ENCODE results near the gene LRRC59.

Gene LRRC59

DNA sequence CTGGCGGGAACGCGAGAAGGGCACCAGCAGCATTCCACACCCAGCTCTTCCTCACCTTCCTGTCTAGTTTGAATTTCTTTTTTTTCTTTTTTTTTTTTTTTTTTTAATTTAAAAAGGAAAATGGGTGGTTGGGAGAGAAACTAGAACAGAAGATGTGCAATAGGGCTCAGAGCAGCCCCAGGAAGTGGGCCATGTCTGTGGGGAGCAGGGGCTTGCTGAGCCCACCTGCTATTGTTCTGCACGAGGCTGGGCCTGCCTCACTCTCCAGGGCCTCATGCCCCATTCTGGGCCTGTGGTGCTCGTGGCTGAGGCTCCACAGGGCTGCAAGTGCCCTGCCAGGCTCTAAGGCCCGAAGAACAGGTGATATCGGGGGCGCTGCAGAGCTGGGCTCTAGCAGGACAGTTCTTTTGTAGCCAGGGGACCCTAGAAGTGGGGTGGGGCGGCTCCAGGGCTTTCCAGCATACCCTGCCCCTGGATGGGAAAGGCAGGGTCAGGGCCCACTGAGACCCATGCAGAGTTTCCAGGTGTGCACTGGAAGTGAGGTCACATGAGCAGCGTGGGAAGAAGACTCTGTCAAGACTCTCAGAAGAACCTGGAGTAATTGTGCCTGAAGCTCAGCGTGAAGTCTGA lies 36.7 kb downstream of the LRRC59 start:
- DNase-seq, result no peak

DNA sequence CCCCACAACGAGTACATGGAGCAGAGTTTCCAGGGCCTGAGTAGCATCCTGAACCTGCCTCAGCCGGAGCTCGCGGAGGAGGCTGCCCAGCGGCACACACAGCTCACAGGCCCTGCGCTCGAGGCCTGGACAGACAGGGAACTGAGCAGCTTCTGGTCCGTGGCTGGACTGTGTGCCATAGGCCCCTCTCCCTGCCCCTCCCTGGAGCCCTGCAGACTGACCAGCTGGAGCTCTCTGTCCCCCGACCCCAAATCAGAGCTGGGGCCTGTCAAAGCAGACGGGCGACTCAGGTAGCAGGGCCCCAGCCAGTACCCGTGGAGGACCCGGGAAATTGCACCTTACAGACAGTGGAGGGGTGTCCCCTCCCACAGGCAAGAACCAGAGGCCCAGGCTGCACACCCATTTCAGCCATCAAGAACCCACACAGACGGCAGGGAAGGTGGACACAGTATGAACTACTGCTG lies 37.3 kb downstream of the LRRC59 start:
- no peak for DNase-seq

DNA sequence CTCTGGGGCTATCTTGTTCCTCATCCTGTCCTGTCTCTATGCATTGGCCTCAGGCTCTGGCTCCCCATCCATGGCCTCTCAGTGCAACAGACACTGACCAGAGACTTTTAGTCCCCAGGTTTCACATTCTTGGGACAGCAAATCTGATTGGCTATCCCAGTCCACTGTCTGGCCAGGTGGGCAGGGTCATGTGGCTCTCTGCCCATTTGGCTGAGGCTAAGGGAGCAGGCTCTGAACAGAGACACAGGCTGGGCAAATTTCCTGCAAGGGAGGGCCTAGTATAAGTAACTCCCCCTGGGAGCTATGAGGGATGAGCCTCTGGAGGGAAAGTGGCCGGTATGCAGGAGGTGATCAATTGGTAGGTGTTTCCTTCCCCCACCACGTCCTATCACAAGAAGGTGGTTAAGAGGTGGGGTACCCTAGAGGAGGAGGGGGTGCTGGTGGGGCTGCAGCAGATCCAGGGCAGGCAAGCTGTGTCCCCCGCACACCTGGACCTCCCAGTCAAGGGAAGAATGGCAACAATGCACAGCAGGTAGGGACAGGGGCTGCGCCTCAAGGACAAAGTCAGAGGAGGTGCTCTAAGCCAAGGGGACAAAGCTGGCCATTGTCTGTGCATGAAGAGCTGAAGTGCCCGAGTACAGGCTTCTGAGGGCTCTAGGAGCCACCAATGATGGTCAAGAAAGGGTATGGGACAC lies 38.2 kb downstream of the LRRC59 start:
- DNase-seq, result no peak

DNA sequence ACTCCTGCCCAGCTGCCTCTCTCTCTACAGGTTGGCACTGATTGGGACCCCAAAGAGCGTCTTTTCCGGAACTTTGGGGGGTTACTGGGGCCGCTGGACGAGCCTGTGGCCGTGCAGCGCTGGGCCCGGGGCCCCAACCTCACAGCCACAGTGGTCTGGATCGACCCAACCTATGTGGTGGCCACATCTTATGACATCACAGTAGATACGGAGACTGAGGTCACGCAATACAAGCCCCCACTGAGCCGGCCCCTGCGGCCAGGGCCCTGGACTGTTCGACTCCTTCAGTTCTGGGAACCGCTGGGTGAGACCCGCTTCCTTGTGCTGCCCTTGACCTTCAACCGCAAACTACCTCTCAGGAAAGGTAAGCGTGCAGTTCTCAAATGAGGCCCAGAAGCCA lies 39.1 kb downstream of the LRRC59 start:
- no peak for DNase-seq

DNA sequence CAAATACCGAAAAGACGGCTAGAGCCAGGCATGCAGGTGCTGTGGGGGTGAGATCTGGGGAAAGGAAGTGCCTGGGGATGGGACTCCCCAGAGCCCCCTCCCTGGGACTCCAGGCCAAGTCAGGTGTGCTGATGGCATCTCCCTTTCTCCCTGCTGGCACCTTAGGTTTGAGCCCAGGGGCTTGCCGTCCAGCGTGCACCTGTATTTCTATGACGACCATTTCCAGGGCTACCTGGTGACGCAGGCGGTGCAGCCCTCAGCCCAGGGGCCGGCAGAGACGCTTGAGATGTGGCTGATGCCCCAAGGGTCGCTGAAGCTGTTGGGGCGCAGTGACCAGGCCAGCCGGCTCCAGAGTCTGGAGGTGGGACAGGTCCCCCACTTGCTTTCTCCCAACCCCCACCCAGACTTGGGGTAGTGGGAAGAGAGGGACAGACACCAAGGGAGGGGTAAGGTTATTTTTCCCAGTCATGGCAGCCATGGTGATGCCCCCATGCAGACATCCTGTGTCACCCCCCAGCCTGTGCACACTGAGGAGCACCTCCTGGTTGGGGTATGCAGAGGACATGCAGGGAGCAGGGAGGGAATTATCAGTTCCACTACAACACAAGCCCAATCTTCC lies 40.3 kb downstream of the LRRC59 start:
- DNase-seq, result no peak

DNA sequence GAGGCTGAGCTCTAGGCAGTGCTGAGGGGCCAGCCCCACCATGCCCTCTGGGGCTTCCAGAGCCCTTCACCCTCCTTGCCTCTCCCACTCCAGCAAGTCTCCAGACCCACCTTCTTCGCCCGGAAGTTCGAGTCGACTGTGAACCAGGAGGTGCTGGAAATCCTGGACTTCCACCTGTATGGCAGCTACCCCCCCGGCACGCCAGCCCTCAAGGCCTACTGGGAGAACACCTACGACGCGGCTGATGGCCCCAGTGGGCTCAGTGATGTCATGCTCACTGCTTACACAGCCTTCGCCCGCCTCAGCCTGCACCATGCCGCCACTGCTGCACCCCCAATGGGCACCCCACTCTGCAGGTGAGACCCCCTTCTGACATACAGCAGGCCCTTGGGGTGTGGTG lies 40.9 kb downstream of the LRRC59 start:
- no peak for DNase-seq

DNA sequence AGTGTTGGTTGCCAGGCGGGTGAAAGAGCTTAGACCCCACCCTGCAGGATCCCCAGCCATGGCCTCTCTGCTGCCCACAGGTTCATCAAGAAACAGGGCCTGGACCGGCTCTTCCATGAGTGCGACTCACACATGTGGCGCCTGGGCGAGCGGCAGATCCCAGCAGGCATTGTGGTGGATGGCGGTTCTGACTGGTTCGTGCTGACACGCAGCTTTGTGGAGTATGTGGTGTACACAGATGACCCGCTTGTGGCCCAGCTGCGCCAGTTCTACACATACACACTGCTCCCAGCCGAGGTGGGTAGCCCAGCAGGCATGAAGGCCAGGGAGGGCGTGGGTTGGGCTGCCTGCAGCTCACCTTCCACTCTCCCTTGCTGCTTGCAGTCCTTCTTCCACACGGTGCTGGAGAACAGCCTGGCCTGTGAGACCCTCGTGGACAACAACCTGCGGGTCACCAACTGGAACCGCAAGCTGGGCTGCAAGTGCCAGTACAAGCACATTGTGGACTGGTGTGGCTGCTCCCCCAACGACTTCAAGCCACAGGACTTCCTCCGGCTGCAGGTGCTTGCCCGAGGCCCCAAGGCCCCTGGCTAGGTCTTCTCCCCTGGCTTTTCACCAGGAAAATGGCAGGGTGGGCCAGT lies 41.5 kb downstream of the LRRC59 start:
- peak; percentile 16 for DNase-seq

DNA sequence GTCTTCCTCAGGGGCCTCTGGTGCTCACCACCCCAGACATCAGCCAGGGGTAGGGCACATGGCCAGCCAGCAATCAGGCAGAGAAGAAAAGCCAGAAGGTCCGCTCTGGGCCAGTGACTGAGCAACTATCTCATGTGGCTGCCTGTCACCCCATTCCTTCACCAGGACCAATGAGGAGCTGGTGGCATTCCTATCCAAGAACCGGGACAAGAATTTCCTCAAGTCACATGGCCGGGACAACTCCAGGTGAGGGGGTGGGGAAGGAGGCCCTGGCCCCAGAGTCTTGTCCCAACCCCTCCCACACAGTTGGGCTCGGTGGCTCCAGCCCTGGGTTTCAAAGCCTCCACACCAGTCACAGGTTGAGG lies 42.0 kb downstream of the LRRC59 start:
- DNase-seq, result peak; percentile 13

DNA sequence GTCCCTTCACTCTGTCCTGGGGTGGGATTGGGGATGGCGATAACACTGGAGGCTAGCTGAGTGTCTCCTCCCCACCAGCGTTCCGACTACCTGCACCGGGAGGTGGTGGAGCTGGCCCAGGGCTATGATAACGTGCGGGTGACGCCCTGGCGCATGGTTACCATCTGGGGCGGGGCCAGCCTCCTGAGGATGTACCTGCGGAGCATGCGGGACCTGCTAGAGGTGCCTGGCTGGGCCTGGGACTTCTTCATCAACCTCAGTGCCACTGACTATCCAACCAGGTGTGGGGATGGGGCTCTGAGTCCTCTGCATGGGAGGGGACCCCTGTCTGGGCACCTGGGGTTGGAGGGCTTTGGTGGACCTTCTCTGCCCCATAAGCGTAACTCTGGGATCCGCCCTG lies 42.5 kb downstream of the LRRC59 start:
- peak; percentile 15 for DNase-seq

DNA sequence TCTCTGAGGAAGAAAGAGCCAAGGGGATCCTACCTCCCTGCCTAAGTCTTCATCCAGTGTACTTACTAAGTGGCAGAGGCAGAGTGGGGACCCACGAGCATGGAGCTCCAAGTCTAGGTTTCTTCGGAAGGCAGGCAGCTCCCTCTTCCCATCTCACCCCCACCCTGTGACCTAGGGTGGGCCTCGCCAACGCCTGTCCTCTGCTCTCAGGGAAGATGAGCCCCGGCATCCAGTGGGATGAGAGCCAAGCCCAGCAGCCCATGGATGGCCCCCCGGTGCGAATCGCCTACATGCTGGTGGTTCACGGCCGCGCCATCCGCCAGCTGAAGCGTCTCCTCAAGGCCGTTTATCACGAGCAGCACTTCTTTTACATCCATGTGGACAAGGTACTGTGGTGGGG lies 43.1 kb downstream of the LRRC59 start:
- no peak for DNase-seq

DNA sequence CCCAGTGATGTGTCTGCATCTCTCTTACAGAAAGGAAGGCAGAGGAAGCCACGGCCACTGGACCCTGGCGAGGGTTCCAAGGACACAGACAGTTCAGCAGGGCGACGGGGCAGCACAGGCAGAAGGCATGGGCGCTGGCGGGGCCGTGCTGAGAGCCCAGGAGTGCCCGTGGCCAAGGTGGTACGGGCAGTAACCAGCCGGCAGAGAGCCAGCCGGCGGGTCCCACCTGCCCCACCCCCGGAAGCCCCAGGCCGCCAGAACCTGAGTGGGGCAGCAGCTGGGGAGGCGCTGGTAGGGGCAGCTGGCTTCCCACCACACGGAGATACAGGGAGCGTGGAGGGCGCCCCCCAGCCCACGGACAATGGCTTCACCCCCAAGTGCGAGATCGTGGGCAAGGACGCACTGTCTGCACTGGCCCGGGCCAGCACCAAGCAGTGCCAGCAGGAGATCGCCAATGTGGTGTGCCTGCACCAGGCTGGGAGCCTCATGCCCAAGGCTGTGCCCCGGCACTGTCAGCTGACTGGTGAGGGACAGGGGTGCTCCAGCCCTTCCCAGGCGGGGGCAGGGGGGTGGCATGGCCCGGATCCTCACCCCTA lies 43.6 kb downstream of the LRRC59 start:
- peak; percentile 16 for DNase-seq

DNA sequence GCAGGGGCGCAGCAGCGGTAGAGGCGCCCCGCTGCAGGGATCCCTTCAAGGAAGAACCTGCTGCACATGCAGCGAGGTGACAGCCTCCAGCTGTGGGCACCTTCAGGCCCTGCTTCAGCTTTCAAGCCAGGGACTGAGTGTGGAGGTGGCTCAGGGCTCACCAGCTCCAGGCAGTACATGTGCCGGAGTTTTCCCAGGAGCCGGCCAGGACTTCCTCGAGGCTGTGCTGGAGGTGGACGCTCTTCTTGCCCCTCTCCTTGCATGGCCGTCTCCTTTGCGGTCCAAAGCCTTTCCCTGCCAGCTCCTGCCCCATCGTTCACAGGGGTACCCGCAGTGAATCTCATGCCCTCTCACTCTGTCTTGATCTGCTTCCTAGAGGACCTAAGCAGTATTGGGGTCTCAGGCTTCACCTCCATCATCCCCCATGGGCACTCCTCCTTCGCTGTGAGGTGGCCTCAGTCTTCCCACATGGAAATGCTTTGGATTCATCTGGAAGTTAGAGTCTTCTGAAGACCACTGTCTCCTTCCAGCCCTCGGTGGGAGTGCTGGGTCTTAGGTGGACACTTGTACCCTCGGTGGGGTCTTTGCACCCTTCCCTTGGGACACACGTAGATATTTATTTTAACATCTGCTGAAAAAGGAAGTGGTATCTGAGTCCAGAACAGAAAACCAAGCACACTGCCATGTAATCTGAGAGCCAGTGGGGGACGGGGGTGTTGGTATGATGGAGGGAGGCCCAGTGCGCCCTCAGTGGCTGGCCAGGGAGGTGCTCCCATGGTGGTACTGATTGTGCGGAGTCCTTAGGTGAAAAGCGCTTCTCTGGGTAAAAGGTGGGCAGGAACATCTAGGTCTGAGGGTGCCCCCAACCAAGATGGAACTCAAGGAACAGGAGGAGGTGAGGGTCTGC lies 44.4 kb downstream of the LRRC59 start:
- peak; percentile 16 for DNase-seq

DNA sequence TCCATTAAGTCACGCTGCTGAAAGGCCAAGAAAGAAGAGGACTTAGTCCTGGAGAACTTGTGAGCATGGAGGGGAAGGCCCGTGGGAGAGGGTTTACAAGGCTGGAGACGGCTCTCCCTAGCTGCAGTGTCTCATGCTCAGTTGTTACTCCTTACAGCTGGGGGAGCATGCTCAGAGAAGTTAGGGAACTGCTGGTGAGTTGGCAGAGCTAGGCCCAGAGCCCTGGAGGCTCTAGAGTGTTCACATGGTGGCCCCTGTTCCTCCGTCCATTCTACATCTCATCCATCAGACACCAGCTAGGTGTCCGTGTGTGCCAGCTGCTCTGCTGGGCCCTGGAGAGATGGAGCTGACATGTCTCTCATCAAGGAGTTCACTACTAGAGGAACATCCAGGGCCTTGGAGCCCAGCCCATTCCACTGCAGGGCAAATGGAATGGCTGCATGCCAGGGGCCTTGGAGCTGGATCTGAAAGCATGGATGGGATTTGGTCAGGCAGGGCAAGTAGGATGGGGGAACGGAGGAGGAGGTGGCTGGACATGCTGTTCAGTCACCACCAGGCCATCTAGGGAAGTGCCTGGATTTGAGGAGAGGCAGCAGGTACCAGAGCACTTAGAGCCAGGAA lies 45.1 kb downstream of the LRRC59 start:
- DNase-seq, result peak; percentile 24

DNA sequence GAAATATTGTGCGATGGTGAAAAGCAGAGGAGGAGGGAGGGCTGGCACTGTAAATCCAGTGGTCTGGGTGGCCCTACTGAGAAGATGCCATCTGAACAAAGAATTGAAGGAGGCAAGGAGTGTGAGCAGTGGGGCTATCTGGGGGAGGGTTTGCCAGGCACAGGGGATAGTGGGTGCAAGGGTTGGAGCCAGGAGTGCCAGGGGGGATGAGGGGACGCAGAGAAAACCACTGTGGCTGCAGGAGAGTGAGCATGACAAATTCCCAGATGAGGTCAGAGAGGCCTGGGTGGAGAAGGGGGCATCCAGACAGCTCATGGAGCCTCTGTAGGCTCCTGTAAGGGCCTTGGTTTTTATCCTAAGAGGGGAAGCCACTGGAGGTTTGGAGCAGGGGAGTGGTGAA lies 46.6 kb downstream of the LRRC59 start:
- no peak for DNase-seq

DNA sequence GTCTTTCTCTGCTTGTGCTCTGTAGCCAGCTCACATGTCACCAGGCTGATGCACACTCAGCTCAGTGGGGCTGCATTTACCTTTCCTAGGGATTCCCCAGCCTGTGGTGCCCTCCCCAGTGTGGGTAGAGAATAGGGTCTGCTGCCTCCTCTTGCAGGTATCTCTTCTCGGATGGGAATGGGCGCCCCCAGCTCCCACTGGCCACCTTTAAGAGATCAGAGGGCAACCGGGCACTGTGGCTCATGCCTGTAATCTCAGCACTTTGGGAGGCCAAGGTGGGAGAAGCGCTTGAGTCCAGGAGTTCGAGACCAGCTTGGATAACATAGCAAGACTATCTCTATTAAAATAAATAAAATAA lies 48.1 kb downstream of the LRRC59 start:
- DNase-seq, result peak; percentile 14

DNA sequence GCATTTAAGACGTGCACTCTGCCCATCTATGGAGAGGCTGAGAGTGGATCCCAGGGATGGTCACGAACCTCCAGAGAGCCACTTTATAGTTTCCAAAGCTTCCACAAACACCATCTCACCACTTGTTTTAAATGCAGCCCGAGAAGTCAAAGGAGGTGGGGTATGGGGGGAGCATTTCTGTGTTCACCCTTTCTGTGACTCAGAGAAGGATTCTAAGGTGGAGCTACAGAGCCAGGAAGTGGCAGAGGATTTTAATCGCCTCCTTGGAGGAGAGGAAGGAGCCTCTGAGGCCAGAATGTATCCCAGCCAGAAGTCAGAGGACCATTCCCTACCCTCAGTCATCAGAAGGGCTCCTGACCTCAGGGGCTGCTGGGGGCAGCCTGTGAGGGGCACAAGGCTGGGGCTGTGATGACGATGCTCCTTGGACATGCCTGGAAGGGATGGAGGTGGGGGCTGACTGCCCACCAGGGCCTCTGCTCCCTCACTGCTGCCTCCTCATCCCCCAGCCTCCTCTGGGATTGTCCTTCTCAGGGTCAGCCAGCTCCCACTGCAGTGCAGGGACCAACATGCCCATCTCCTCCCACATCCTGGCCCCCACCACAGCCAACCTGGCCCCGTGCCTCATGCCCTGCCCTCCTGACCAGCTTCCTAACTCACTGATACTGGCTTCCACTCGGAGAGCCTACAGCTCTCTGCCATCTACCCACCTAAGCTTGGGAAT lies 48.6 kb downstream of the LRRC59 start:
- peak; percentile 12 for DNase-seq

DNA sequence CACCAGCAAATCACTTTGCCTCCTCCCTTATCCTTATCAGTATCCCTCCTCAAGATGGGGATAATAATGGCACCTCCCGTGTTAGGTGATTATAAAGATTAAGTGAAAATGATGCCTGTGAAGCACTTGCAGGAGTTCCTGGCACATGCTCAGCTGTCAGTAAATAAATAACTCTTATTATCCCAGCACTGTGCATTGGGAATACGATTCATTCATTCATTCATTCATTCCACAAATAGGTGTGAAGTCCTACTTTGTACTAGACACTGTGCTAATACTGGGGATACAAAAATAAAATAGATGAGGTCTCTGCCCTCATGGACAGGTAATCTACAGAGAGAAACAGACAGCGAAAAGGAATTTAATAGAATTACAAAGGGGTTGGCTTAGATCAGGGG lies 49.4 kb downstream of the LRRC59 start:
- DNase-seq, result no peak

DNA sequence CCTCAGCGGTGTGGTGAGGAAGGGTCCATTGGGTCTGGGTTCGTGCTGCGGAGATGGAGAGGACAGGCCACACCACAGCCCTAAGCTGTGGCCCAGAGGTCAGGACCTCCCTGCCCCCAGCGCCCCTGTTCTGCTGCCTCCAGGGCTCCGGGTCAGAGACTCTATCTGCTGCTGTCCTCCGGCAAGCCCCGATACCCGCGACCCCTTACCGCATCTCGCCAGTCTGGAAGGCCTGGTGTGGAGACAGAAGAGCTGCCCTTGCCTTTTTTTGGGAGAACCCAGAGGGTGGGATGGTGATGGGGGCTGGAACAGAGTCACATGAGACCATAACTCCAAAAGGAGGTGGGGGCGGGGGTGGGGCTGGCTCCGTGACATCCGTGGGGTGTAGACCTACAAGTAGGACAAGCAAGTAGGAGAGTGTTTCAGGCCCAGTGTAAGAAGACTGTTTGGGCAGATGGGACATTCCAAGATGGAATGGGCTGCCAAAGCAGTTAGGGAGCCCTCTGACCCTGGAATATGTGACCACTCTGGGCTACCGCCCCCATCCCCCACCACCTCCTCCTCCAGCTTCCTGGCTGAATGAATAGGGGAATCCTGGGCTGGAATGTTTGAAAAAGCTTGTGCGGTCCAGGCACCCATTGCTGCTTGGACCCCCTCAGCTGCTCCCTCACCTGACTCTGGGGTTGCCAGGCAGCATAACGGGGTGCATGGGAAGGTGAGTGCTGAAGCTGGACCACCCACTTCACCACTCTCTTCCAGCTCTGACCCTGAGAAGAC lies 50.0 kb downstream of the LRRC59 start:
- peak; percentile 34 for DNase-seq

DNA sequence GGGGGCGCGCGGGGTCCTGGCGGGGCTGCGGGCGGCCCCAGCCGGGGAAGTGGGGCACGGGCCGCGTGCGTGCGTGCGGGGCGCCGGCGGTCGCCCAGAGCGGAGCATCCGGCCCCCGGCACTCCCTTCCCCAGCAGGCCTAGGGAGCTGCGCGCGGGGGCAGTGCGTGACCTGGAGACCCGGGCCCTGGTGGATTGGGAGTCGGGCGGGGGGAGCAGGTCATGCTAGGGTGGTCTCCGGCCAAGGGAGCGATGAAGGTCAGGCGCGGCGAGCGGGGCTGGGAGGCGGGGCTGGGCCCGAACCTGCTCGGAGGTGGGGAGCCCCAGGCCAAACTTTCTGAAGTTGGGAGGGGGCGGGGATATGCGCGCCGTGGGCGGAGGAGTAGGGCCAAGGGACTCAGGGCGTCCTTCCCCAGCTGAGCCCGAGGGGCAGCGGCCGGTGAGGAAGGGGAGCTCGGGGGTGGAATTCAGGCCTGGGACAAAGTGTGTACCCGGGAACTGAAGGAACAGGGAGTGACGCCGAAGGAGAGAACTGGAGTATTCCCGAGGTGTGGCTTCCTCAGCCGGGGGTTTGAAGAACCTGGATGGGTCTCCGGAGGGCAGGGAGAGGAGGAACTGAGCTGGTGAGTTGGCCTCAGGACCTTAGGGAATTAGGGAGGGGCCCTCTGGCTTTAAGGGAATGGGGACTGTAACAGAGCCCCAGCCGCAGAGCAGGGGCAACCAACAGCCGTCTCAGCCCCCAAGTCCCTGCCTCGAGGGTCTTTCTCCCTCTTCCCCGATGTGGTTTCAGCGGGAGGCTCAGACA lies 50.8 kb downstream of the LRRC59 start:
- peak; percentile 61 for DNase-seq
